Brain microvascular endothelial cell (primary cell): ENCODE data around the gene FAAP24.
"Not testable (repeated sequence)": the region's sequence is repeated elsewhere in the genome, so short reads cannot be mapped to it uniquely, and the experiment has no call there.

Experiments
- DNase-seq: peaks from one replicate; pipeline ENCODE4 v3.0.0-alpha.2; 2020
- H3K27ac ChIP-seq: fragments of 250-450 bp; sonication (Bioruptor Pico); 2 replicates; pipeline ENCODE4 v1.5.1; 2020; ENCODE audit warnings: mild to moderate bottlenecking, moderate library complexity
- H3K27me3 ChIP-seq: fragments of 250-450 bp; sonication (Bioruptor Pico); replicated peaks from 2 replicates; pipeline ENCODE4 v1.5.1; 2020; ENCODE audit warnings: mild to moderate bottlenecking
- H3K36me3 ChIP-seq: fragments of 250-450 bp; sonication (Bioruptor Pico); replicated peaks from 2 replicates; pipeline ENCODE4 v1.5.1; 2020; ENCODE audit warnings: mild to moderate bottlenecking
- H3K4me3 ChIP-seq: 2 replicates; pipeline ENCODE4 v1.5.1; 2011; ENCODE audit warnings: low read depth, mild to moderate bottlenecking, control low read depth, low read length, moderate library complexity
- in situ Hi-C: cut with HindIII; loops from 2 replicates; pipeline ENCODE4 v1.10.0; 2017; ENCODE audit warnings: low sequenced_read_pairs, low pct_ligation_motif_present
- TF ChIP-seq, protein P1 (sequence below): IDR thresholded peaks from 2 replicates; pipeline ENCODE4 v1.5.1; 2011; ENCODE audit warnings: low read depth, mild to moderate bottlenecking, moderate library complexity, low read length, control low read depth, inconsistent platforms; ENCODE audit errors: missing control alignments

FAAP24 gene

DNA sequence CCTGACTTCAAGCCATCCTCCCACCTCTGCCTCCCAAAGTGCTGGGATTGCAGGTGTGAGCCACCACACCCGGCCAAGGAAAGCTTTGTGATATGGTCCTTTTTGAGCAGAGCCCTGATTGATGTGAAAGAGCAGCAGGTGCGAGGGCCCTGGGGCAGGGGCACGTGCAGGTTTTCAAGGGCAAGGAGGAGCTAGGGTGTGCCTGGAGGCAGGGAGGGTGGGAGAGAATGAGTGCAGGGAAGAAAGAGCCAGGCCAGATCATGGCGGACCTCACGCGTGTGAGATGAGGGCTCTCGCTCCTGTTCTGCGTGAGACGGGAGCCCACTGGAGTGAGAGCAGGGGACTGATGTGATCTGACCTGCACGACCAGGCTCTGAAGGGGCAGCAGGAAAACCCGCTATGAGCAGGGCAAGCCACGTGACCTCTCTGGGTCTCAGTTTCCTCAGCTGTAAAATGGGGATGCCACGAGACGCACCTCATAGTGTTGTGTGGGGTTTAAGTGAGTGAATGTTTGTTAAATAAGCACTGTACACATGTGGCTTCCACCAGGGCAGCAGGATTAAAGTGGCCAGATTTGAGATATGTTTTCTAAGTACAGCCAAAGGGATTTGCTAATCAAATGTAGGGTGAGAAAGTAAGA lies 25.8 kb downstream of the FAAP24 start:
- Histone ChIP-seq H3K36me3 (no peaks in the 10 kb centered on the region), H3K27ac (no peak overlapping the region), H3K4me3 (no peak overlapping the region), H3K27me3 (no peaks in the 10 kb centered on the region)
- DNase-seq, result no peak
- in situ Hi-C loops, result no loop called here
- TF ChIP-seq, protein P1, sequence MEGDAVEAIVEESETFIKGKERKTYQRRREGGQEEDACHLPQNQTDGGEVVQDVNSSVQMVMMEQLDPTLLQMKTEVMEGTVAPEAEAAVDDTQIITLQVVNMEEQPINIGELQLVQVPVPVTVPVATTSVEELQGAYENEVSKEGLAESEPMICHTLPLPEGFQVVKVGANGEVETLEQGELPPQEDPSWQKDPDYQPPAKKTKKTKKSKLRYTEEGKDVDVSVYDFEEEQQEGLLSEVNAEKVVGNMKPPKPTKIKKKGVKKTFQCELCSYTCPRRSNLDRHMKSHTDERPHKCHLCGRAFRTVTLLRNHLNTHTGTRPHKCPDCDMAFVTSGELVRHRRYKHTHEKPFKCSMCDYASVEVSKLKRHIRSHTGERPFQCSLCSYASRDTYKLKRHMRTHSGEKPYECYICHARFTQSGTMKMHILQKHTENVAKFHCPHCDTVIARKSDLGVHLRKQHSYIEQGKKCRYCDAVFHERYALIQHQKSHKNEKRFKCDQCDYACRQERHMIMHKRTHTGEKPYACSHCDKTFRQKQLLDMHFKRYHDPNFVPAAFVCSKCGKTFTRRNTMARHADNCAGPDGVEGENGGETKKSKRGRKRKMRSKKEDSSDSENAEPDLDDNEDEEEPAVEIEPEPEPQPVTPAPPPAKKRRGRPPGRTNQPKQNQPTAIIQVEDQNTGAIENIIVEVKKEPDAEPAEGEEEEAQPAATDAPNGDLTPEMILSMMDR, result no peak

DNA sequence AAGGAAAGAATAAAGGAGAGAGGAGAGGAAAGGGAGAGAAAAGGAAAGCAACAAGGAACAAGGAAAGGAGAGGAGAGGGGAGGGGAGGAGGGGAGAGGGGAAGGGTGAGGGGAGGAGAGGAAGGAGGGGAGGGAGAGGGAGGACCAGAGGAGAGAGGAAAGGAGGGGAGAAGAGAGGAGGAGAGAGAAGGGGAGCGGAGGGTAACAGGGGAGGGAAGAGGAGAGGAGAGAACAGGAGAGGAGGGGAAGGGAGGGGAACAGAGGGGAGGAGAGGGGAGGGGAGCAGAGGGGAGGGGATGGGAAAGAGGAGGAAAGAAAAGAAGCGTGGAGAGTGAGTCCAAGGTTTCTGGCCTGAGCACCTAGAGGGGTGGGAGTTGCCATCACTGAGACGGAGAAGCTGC lies 26.7 kb downstream of the FAAP24 start:
- in situ Hi-C loops, result no loop called here
- no peaks in the 10 kb centered on the region for H3K27me3 ChIP-seq
- H3K27ac ChIP-seq, result no peak overlapping the region
- H3K36me3 ChIP-seq, result no peaks in the 10 kb centered on the region
- H3K4me3 ChIP-seq, result no peak overlapping the region
- TF ChIP-seq, protein P1, result no peak
- no peak for DNase-seq

DNA sequence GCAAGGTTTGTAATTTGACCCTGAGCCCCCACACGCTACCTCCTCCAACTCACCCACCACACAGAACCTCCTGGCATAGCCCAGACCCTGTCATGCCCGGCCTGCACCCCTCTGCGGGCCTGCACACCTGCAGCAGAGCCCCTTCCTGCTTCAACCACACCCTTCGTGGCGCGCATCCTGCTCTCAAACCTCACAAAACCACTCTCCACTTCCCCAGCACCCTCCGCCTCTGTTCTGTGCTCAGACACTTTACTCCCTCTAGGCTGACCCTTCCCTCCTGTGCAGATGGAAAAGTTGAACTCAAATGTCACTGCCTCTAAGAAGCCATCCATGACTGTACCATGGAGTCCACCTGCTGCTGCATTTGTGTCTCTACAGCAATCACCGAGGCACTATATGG lies 28.5 kb downstream of the FAAP24 start:
- Histone ChIP-seq H3K36me3 (no peaks in the 10 kb centered on the region), H3K27me3 (no peaks in the 10 kb centered on the region), H3K27ac (no peak overlapping the region), H3K4me3 (no peak overlapping the region)
- TF ChIP-seq, protein P1, result no peak
- no peak for DNase-seq
- in situ Hi-C loops, result no loop called here

DNA sequence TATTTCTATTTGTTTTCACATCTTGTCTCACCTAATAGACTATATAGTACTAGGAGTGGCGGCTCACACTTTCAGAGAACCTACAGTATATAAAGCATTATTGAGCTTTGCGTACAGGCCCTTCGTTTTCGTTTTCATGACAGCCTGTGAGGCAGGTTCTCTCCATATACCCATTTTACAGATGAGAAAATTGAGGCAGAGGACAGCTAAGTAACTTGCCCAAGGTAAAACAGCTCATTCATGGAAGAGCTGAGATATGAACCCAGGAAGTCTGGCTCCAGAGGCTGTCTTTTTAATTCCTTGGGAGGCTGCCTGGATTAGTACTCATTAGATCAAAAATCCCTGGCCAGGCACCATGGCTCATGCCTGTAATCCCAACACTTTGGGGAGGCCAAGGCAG lies 28.9 kb downstream of the FAAP24 start:
- Histone ChIP-seq H3K4me3 (no peak overlapping the region), H3K36me3 (no peaks in the 10 kb centered on the region), H3K27ac (no peak overlapping the region), H3K27me3 (no peaks in the 10 kb centered on the region)
- no peak for DNase-seq
- TF ChIP-seq, protein P1, result no peak
- in situ Hi-C loops, result no loop called here

DNA sequence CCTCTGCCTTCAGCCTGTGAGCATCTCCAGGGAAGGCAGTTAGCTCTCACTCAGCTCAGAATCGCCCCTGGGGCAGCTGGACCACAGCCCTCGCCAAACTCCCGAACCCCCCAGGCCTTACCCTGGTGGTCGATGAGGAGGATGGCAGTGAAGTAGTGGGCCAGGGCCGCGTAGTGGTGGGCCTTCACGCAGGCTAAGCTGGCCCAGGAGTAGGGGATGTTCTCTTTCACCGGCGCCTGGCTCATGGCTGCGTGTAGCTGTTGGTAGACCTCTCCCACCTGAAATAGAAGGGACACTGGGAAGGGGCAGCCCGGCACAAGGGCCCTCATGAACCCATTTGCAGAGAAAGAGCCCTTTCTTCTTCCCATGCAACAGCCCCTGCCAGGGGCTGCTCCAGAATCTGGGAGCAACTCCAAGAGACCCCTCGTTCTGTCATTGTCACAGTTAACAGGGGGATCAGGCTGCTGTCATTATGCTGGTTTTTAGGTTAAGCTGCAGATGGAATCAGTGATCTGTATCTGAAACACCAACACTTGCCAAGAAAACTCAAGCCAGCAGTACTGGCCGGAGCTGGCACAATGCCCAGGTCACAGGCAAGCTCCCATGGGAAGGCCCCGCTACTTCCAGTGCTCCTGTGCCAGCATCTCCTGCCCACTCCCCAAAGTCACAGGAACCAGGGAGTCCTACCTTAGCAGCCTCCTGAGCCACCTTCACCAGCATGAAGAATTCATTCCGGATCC lies 30.3 kb downstream of the FAAP24 start:
- H3K36me3 ChIP-seq, in situ Hi-C loops, H3K4me3 ChIP-seq, H3K27ac ChIP-seq, H3K27me3 ChIP-seq, DNase-seq: not testable (repeated sequence)

DNA sequence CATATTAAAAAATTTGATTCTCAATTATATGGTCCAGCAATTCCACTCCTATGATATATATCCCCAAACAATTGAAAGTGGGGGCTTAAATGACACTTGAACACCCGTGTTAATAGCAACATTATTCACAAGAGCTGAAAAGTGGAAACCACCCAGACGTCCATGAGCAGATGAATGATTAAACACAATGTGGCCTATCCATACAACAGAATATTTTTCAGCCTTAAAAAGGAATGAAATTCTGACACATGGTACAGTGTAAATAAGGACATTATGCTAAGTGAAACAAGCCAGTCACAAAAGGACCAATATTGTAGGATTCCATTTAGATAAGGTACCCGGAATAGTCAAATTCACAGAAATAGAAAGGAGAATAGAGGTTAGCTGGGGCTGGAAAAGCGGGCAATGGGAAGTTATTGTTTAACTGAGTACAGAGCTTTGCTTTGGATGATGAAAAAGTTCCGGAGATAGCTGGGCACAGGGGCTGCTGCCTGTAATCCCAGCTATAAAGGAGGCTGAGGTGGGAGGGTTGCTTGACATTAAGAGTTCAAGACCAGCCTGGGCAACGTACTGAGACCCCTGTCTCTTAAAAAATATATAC lies 31.5 kb downstream of the FAAP24 start:
- H3K27me3 ChIP-seq, in situ Hi-C loops, DNase-seq, H3K27ac ChIP-seq, H3K36me3 ChIP-seq, H3K4me3 ChIP-seq: not testable (repeated sequence)

DNA sequence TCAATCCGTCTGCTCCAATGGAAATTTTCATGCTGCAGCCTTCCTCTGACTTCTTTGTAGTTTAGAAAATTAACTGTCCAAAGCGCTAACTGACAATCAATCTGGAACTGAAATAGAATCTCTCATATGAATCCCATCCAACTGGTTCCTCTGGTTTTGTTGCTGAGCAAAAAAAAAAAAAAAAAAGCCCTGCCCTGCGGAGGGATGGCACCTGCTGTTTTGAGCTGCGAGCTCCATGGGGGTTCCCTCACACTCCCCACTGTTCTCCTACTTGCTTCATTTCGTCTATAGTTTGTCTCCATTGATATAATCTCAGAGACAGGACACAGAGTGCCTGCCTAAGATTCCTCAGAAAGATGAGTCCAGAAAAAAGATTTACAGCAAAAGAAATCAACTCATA lies 33.4 kb downstream of the FAAP24 start:
- Histone ChIP-seq H3K27me3 (no peaks in the 10 kb centered on the region), H3K36me3 (no peaks in the 10 kb centered on the region), H3K27ac (no peak overlapping the region), H3K4me3 (no peak overlapping the region)
- no peak for DNase-seq
- in situ Hi-C loops, result no loop called here
- TF ChIP-seq, protein P1, result no peak
